ENCODE results near the gene EVL. TPM values are rescaled to one million over a fixed set of nuclear protein-coding genes. Genes with fewer than 3 reads are reported as not detected.

The EVL gene
- total RNA-seq, 2 experiments from 2014 or later, result 660 to 678 TPM

- H3K9me3 Mint-ChIP-seq, result no peaks in the 10 kb centered on the region
- H3K36me3 Mint-ChIP-seq (ENCODE audit: low read depth), result no peaks in the 10 kb centered on the region
- ChIA-PET POLR2A (interaction anchor here (0.7 to 1.6 kb wide), 2 partner anchors 24 to 36 kb away, joined by 3 to 4 read pairs; partner anchors contain the start of gene EVL), CTCF (interaction anchor here (1.0 kb wide), 1 partner anchor 152 kb away, joined by 3 read pairs; no protein-coding TSS in a partner anchor)
- TF ChIP-seq, protein P1, sequence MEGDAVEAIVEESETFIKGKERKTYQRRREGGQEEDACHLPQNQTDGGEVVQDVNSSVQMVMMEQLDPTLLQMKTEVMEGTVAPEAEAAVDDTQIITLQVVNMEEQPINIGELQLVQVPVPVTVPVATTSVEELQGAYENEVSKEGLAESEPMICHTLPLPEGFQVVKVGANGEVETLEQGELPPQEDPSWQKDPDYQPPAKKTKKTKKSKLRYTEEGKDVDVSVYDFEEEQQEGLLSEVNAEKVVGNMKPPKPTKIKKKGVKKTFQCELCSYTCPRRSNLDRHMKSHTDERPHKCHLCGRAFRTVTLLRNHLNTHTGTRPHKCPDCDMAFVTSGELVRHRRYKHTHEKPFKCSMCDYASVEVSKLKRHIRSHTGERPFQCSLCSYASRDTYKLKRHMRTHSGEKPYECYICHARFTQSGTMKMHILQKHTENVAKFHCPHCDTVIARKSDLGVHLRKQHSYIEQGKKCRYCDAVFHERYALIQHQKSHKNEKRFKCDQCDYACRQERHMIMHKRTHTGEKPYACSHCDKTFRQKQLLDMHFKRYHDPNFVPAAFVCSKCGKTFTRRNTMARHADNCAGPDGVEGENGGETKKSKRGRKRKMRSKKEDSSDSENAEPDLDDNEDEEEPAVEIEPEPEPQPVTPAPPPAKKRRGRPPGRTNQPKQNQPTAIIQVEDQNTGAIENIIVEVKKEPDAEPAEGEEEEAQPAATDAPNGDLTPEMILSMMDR (IDR thresholded peaks at IDR 0.05), result no peak
- H3K36me3 ChIP-seq (ENCODE audit: insufficient read depth, low read length), result no peaks in the 10 kb centered on the region
- no peak for DNase-seq
- H3K27ac ChIP-seq (ENCODE audit: low read depth in 1 of 2, low read length in 2 of 2), result no peak overlapping the region
- no peak for ATAC-seq (ENCODE audit: poor library complexity)
- H3K4me1 Mint-ChIP-seq (ENCODE audit: low read depth), result peaks cover 10% of the 10 kb centered on the region
- no peak overlapping the region for H3K4me3 ChIP-seq (ENCODE audit: low read length)
- H3K4me1 ChIP-seq (ENCODE audit: insufficient read depth, low read length), result no peaks in the 10 kb centered on the region
- H3K27me3 ChIP-seq (ENCODE audit: control insufficient read depth in 1 of 2, insufficient read depth in 2 of 2, low read length in 2 of 2), result no peaks in the 10 kb centered on the region
- H3K9me3 ChIP-seq (ENCODE audit: control insufficient read depth in 1 of 2, insufficient read depth in 1 of 2, low read length in 2 of 2), result no peaks in the 10 kb centered on the region
- intact Hi-C loops (cut with DNase I, micrococcal nuclease), result loop anchor here in 1 of 2 experiments (5.0 kb wide), 1 partner anchor 44 kb away; no protein-coding TSS in a partner anchor
- no peaks in the 10 kb centered on the region for H3K27me3 Mint-ChIP-seq
- no peak overlapping the region for H3K27ac Mint-ChIP-seq
- H3K4me3 Mint-ChIP-seq, result no peak overlapping the region
Observed at GRCh38 chr14:100041271-100041670, 24.0 kb upstream of the EVL start.

GRCh38 chr14:100042286-100042685, 22.9 kb upstream of the EVL start:
- ChIA-PET CTCF (no interaction called here), POLR2A (interaction anchor here (0.7 kb wide), 1 partner anchor 35 kb away, joined by 3 read pairs; no protein-coding TSS in a partner anchor)
- TF ChIP-seq, protein P1 (IDR thresholded peaks at IDR 0.05), result no peak
- Histone ChIP-seq H3K36me3 (ENCODE audit: insufficient read depth, low read length) (no peaks in the 10 kb centered on the region), H3K9me3 (ENCODE audit: control insufficient read depth in 1 of 2, insufficient read depth in 1 of 2, low read length in 2 of 2) (no peaks in the 10 kb centered on the region), H3K4me1 (ENCODE audit: insufficient read depth, low read length) (no peaks in the 10 kb centered on the region), H3K27me3 (ENCODE audit: control insufficient read depth in 1 of 2, insufficient read depth in 2 of 2, low read length in 2 of 2) (no peaks in the 10 kb centered on the region), H3K4me3 (ENCODE audit: low read length) (no peak overlapping the region), H3K27ac (ENCODE audit: low read depth in 1 of 2, low read length in 2 of 2) (no peak overlapping the region)
- Mint-ChIP-seq H3K9me3 (no peaks in the 10 kb centered on the region), H3K27me3 (no peaks in the 10 kb centered on the region), H3K4me3 (no peak overlapping the region), H3K36me3 (ENCODE audit: low read depth) (no peaks in the 10 kb centered on the region), H3K4me1 (ENCODE audit: low read depth) (peaks cover 10% of the 10 kb centered on the region), H3K27ac (no peak overlapping the region)
- DNase-seq, result no peak
- no peak for ATAC-seq (ENCODE audit: poor library complexity)
- intact Hi-C loops (cut with DNase I, micrococcal nuclease), result loop anchor here in 1 of 2 experiments (5.0 kb wide), 1 partner anchor 45 kb away; no protein-coding TSS in a partner anchor

DNA sequence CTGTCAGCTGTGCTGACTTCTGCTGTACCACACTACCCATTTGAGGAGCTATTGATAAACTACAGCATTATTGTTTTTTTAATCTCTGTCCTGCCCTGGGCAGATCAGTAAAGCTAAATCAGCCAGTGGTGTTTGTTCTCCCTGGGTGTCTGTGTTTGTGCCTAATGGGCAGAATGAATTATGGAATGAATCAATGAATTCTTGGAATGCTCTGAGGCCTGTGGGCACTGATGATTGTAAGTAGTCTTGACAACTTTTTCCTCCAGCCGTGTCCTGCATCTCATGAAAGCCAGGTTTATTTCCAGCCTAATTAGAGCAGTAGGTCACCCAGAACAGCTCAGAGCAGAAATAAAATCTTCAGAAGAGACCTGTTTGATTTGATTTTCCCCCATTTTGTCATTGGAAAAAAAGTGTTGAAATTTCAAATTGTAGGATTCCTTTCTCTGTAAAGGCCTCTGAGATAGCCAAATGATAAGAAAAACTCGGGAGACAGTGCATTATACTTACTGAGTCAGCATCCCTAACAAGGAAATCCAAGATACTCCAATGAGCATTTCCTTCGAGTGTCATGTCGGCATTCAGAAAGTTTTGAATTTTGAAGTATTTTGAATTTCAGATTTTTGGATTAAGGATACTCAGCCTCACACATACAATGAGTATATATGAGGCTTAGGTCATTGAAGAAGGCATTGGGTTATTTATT, 19.4 kb upstream of the EVL start:
- no peaks in the 10 kb centered on the region for H3K9me3 ChIP-seq (ENCODE audit: control insufficient read depth in 1 of 2, insufficient read depth in 1 of 2, low read length in 2 of 2)
- Mint-ChIP-seq H3K9me3 (no peaks in the 10 kb centered on the region), H3K4me1 (ENCODE audit: low read depth) (peaks cover 17% of the 10 kb centered on the region), H3K27me3 (no peaks in the 10 kb centered on the region), H3K4me3 (no peak overlapping the region), H3K27ac (no peak overlapping the region), H3K36me3 (ENCODE audit: low read depth) (no peaks in the 10 kb centered on the region)
- DNase-seq (no peak), ATAC-seq (ENCODE audit: poor library complexity) (no peak)
- ChIA-PET CTCF (no interaction called here), POLR2A (interaction anchor here (1.7 kb wide), 1 partner anchor 19 kb away, joined by 5 read pairs; the partner anchor contains the start of gene EVL)
- TF ChIP-seq, protein P1 (IDR thresholded peaks at IDR 0.05), result no peak
- no peak overlapping the region for H3K27ac ChIP-seq (ENCODE audit: low read depth in 1 of 2, low read length in 2 of 2)
- intact Hi-C loops (cut with DNase I, micrococcal nuclease), result no loop called here
- H3K4me1 ChIP-seq (ENCODE audit: insufficient read depth, low read length), result no peaks in the 10 kb centered on the region
- no peak overlapping the region for H3K4me3 ChIP-seq (ENCODE audit: low read length)
- no peaks in the 10 kb centered on the region for H3K27me3 ChIP-seq (ENCODE audit: control insufficient read depth in 1 of 2, insufficient read depth in 2 of 2, low read length in 2 of 2)
- H3K36me3 ChIP-seq (ENCODE audit: insufficient read depth, low read length), result no peaks in the 10 kb centered on the region
